IPS DF 19.7 (cell line): Measurements from ENCODE around the gene TLK1.
"Not testable (repeated sequence)": the region's sequence is repeated elsewhere in the genome, so short reads cannot be mapped to it uniquely, and the experiment has no call there.

ENCODE experiments used
- DNase-seq: peaks from one replicate; pipeline ENCODE4 v3.0.0-alpha.2; 2013; ENCODE audit warnings: low read depth, low spot score

The TLK1 gene

GRCh38 chr2:171143670-171144062 is 17.0 kb downstream of the TLK1 start:
- DNase-seq, result no peak

DNA sequence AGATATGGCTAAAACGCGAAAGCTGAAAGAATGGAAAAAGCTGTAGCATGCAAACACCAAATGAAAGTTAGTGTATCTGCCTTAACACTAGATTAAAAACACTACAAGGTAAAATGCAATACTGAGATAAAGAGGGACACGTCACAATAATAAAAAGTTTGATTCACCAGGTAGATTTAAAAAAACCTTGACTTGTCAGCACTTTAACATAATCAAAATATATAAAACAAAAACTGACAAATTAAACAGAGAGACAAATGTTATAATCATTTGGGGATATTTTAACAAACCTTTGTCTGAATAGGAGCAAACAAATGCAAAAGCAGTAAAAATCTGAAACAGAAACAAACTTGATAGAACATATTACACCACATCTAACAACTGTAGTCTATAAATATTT is 18.3 kb downstream of the TLK1 start:
- no peak for DNase-seq

DNA sequence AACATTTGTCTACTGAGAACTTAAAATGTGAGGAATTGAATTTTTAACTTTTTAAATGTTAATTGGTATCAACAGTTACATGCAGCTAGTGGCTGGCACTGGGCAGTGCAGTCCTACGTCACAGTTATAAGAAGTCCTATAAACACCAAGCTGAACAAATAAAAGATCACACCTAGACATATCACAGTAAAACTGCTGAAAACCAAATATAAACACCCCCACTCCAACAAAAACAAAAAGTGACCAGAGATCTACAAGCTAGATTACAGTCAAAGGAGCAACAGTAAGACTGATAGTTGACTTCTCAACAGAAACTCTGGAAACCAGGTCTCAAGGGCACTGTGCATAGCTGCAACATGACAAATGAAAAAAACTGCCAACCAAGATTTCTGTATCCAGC is 19.4 kb downstream of the TLK1 start:
- DNase-seq, result no peak

- no peak for DNase-seq
Measured at GRCh38 chr2:171139860-171140259, 20.8 kb downstream of the TLK1 start.

- no peak for DNase-seq
Measured at GRCh38 chr2:171136024-171136423, 24.7 kb downstream of the TLK1 start.

DNA sequence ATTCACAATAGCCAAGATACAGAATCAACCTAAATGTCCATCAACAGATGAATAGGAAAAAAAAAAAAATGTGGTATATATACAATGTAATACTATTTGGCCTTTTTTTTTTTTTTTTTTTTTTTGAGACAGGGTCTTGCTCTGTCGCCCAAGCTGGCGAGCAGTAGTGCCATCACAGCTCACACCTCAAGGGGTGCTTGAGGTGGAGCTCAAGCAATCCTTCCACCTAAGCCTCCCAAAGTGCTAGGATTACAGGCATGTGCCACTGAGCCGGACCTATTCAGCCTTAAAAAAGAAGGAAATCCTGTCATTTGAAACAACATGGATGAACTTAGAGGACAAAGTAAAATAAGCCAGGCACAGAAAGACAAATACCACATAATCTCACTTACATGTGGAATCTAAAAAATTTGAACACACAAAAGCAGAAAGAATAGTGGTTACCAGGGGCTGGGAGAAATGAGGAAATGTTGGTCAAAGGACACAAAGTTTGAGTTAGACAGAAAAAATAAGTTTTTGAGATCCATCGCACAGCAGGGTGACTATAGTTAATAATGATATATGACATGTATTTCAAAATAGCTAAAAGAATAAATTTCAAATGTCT is 26.0 kb downstream of the TLK1 start:
- no peak for DNase-seq

- no peak for DNase-seq
Measured at GRCh38 chr2:171132086-171132485, 28.6 kb downstream of the TLK1 start.

DNA sequence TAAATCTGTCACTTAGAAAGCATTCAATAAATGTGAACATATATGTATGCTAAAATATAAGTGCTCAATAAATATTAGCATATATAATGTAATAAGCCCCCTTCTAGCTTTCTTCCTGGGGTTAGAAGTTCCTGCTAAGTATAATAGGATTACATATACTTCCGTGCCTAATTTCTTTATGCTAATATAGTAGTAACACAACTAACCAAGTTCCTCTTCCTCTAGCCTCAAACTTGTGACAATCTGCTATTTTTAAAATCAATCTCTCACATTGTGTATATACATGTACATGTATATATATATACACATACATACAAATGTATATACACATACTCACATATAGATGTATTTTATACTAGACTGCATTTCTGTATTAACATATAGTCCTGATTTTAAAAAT is 32.2 kb downstream of the TLK1 start:
- DNase-seq, result no peak

DNA sequence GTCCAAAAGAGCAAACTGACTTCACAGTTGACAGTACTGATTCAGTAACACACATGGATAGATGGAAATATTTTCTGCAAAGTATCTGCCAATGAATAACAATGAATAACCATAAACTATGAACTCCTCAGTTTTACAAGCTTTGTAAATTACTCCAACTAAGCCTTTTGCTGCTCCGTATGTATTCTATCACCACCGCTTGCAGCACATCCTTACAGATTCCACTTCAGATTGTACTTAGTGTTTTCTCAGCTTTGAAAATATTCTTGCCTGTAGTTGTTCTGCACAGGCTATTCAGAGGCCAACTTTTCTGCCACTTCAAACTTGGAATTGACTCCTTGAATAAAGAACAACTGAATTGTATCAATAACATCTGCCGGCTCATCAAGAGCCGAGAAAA is 36.2 kb downstream of the TLK1 start:
- no peak for DNase-seq

DNA sequence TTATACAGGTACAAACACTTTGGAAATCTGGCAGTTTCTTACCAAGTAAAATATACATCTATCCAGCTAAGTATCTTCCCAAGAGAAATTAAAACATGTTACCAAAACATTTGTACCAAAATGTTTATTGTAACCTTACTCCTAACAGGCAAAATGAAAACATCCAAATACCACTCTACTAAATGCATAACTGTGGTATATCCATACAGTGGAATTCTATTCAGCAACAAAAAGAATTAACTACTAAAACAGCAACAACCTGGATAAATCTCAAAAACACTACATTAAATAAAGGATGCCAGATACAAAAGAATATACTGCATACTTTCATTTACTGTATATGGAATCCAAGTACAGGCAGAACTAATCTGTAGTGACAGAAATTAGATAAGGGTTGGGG is 51.1 kb downstream of the TLK1 start:
- no peak for DNase-seq

GRCh38 chr2:171109020-171109419 is 51.7 kb downstream of the TLK1 start:
- DNase-seq, result no peak

GRCh38 chr2:171107803-171108202 is 52.9 kb downstream of the TLK1 start:
- no peak for DNase-seq

GRCh38 chr2:171104379-171104778 is 56.3 kb downstream of the TLK1 start:
- no peak for DNase-seq

DNA sequence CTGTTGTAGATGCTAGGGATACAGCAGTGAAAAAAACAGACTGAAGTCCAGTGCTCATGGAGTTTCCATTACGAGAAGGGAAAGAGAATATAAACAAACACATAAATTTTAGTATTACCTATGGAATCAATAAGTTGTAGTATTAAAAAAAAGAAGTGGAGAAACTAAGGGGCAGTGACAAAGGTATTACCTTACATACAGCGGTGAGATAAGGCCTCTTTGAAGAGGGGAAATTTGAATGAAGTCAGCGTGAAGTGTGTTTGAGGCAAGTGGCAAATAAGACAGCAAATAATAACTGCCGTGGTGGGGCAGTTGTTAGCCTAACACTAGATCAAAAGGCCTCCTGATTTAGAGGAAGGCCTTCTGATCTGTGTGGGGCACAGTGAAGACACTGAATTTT is 57.9 kb downstream of the TLK1 start:
- DNase-seq, result no peak

DNA sequence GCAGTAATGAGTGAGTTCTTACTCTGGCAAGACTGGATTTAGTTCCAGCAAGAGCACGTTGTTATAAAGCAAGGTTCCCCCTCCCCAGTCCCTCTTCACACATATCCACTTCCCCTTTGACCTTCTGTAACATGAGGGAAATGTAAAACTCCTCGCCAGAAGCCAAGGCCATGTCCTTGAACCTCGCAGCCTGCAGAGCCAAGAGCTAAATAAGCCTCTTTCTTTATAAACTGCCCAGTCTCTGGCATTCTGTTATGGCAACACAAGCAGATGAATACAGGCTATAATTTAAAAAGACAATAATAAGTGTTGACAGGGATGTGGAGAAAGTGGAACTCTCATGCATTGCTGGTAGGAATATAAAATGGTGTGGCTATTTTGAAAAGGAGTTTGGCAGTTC is 60.3 kb downstream of the TLK1 start:
- DNase-seq, result no peak

- DNase-seq, result no peak
Measured at GRCh38 chr2:171098607-171099006, 62.1 kb downstream of the TLK1 start.

- no peak for DNase-seq
Measured at GRCh38 chr2:171095014-171095582, 65.6 kb downstream of the TLK1 start.

GRCh38 chr2:171091517-171091916 is 69.2 kb downstream of the TLK1 start:
- not testable (repeated sequence) for DNase-seq

GRCh38 chr2:171089489-171089888 is 71.2 kb downstream of the TLK1 start:
- DNase-seq, result no peak

GRCh38 chr2:171088057-171088834 is 72.4 kb downstream of the TLK1 start:
- DNase-seq, result no peak

DNA sequence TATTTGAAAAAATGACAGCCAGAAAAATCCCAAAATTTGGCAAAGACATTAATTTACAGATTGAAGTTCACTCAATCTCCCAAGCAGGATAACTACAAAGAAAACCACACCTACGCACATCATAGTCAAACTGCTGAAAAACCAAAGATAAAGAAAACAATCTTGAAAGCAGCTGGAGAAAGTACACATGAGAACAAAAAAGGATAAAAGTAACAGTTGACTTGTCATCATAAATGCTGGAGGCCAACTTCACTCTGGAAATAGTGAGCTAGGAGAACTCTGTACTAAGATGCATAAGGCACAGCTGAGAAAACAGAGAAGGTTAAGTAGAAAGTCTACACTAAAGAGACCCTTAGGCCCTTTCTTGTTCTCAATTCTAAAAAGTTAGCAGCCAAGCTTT is 73.1 kb downstream of the TLK1 start:
- DNase-seq, result no peak

DNA sequence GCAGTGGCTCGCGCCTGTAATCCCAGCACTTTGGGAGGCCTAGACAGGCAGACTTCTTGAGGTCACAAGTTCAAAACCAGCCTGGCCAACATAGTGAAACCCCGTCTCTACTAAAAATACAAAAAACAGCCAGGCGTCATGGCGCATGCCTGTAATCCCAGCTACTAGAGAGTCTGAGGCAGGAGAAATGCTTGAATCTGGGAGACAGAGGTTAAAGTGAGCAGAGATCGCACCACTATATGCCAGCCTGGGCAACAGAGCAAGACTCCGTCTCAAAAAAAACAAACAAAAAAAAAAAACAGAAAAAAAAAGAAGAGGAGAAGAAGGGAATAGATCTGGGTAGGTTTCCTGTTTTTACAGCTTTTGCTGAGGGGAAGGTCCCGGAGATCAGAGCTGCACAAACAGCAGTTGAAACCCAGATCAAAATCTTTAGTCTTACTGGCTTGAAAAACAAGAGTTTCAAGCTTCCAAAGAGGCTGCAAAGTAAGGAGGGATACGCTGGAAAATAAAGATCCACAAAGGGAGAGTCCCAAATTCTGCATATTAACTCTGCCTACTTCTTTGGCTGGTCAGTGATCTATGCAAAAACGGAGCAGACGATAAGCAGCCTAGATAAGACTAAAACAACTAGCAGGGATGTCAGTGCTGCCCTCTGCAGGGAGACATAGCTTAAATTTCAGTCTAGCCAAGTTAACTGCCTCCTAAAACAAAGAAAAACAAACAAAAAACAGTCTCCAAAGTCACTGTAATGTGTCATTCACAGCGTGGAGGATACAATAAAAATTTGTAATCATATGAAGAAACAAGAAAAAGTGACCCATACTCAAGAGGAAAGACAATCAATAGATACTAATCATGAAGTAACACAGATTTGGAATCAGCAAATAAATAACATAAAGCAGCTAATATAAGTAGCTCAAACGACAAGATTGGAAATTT is 74.1 kb downstream of the TLK1 start:
- peak; percentile 57 for DNase-seq
